Neural progenitor cell (in vitro differentiated cells): ENCODE data around the gene POFUT2. TPM values are rescaled to one million over a fixed set of nuclear protein-coding genes. Genes with fewer than 3 reads are reported as not detected.
"Not testable (repeated sequence)": the region's sequence is repeated elsewhere in the genome, so short reads cannot be mapped to it uniquely, and the experiment has no call there.

Experiments
- DNase-seq: peaks from one replicate; pipeline ENCODE4 v3.0.0-alpha.2; 2016; ENCODE audit warnings: low spot score
- H2AFZ ChIP-seq: fragments of 200-600 bp; sonication (generic); replicated peaks from 2 replicates; pipeline ENCODE4 v1.6.1; 2016; ENCODE audit warnings: antibody characterized with exemption
- H3F3A ChIP-seq: fragments of 200-600 bp; sonication (generic); 2 replicates; pipeline ENCODE4 v1.6.1; 2016; ENCODE audit warnings: antibody characterized with exemption, low read depth
- H3K27ac ChIP-seq: fragments of 200-600 bp; sonication (generic); 2 replicates; pipeline ENCODE4 v1.5.1; 2016; ENCODE audit warnings: mild to moderate bottlenecking
- H3K27me3 ChIP-seq: fragments of 200-600 bp; sonication (generic); 2 replicates; pipeline ENCODE4 v1.6.1; 2016; ENCODE audit warnings: mild to moderate bottlenecking, moderate library complexity
- H3K36me3 ChIP-seq: fragments of 200-600 bp; sonication (generic); 2 replicates; pipeline ENCODE4 v1.5.1; 2016
- H3K4me1 ChIP-seq: fragments of 200-600 bp; sonication (generic); 2 replicates; pipeline ENCODE4 v1.6.1; 2016; ENCODE audit warnings: mixed run types
- H3K4me2 ChIP-seq: fragments of 200-600 bp; sonication (generic); 2 replicates; pipeline ENCODE4 v1.6.1; 2016
- H3K4me3 ChIP-seq: fragments of 200-600 bp; sonication (generic); 2 replicates; pipeline ENCODE4 v1.5.1; 2016
- H3K79me2 ChIP-seq: fragments of 200-600 bp; sonication (generic); 2 replicates; pipeline ENCODE4 v1.6.1; 2016; ENCODE audit warnings: low read depth
- H3K9ac ChIP-seq: fragments of 200-600 bp; sonication (generic); 2 replicates; pipeline ENCODE4 v1.6.1; 2016
- H3K9me3 ChIP-seq: fragments of 200-600 bp; sonication (generic); 2 replicates; pipeline ENCODE4 v1.5.1; 2016; ENCODE audit warnings: low read depth
- H4K20me1 ChIP-seq: fragments of 200-600 bp; sonication (generic); 2 replicates; pipeline ENCODE4 v1.6.1; 2016; ENCODE audit warnings: low read depth
- H3K27ac Mint-ChIP-seq: 3 replicates; pipeline ENCODE4 v1.8.0; 2021; ENCODE audit warnings: mixed read lengths
- H3K27me3 Mint-ChIP-seq: 2 replicates; pipeline ENCODE4 v1.8.0; 2022; ENCODE audit warnings: low read depth, mild to moderate bottlenecking, inconsistent platforms, moderate library complexity, mixed read lengths; ENCODE audit not compliant: insufficient read depth
- H3K36me3 Mint-ChIP-seq: 3 replicates; pipeline ENCODE4 v1.8.0; 2021; ENCODE audit warnings: mixed read lengths
- H3K4me1 Mint-ChIP-seq: 3 replicates; pipeline ENCODE4 v1.8.0; 2021; ENCODE audit warnings: mixed read lengths
- H3K4me3 Mint-ChIP-seq: 3 replicates; pipeline ENCODE4 v1.8.0; 2021; ENCODE audit warnings: mild to moderate bottlenecking, moderate library complexity, mixed read lengths
- H3K9me3 Mint-ChIP-seq: 3 replicates; pipeline ENCODE4 v1.8.0; 2020; ENCODE audit warnings: mixed read lengths
- CTCF ChIP-seq: fragments of 200-600 bp; sonication (generic); IDR thresholded peaks from 2 replicates; pipeline ENCODE4 v1.5.1; 2017; ENCODE audit warnings: antibody characterized with exemption, mild to moderate bottlenecking
- EZH2 ChIP-seq: fragments of 200-600 bp; sonication (generic); IDR thresholded peaks from 2 replicates; pipeline ENCODE4 v1.6.1; 2017; ENCODE audit warnings: antibody characterized with exemption, mild to moderate bottlenecking, moderate library complexity
- EZH2phosphoT487 ChIP-seq: fragments of 200-600 bp; sonication (generic); IDR thresholded peaks from 2 replicates; pipeline ENCODE4 v1.6.1; 2017; ENCODE audit warnings: antibody characterized with exemption
- total RNA-seq: library from RNA; depleted of rRNA; stranded (reverse); fragments of >200 nt; gene quantifications from 2 replicates; pipeline ENCODE4 v1.2.3, GENCODE V29; 2015; ENCODE audit warnings: low replicate concordance

The POFUT2 gene
- total RNA-seq, 1 donor from 2014 or later, result 28.5 TPM

- no peak overlapping the region for H3K27ac ChIP-seq
- no peaks in the 10 kb centered on the region for H3K79me2 ChIP-seq
- H3K36me3 Mint-ChIP-seq, result no peaks in the 10 kb centered on the region
- H3K36me3 ChIP-seq, result no peaks in the 10 kb centered on the region
- DNase-seq, result no peak
- no peaks in the 10 kb centered on the region for H3K27me3 ChIP-seq
- no peak overlapping the region for H3K4me2 ChIP-seq
- no peak overlapping the region for H2AFZ ChIP-seq
- H3K9me3 Mint-ChIP-seq, result peaks cover 10% of the 10 kb centered on the region
- H3K4me1 ChIP-seq, result peaks cover 4% of the 10 kb centered on the region
- TF ChIP-seq EZH2phosphoT487, result no peak
- TF ChIP-seq EZH2, result no peak
- no peak for TF ChIP-seq CTCF
- no peak overlapping the region for H3K9ac ChIP-seq
- H4K20me1 ChIP-seq, result no peaks in the 10 kb centered on the region
- no peak overlapping the region for H3K4me3 Mint-ChIP-seq
- no peak overlapping the region for H3K4me3 ChIP-seq
- no peaks in the 10 kb centered on the region for H3F3A ChIP-seq
- peaks cover 12% of the 10 kb centered on the region for H3K4me1 Mint-ChIP-seq
- H3K27me3 Mint-ChIP-seq, result no peaks in the 10 kb centered on the region
- H3K27ac Mint-ChIP-seq, result no peak overlapping the region
- no peaks in the 10 kb centered on the region for H3K9me3 ChIP-seq
Measured at GRCh38 chr21:45318146-45318555, 30.5 kb upstream of the POFUT2 start.

- Histone ChIP-seq H3K4me3 (no peak overlapping the region), H3K9ac (no peak overlapping the region), H3K9me3 (no peaks in the 10 kb centered on the region), H3K36me3 (no peaks in the 10 kb centered on the region), H3F3A (no peaks in the 10 kb centered on the region), H3K4me2 (no peak overlapping the region), H2AFZ (no peak overlapping the region), H3K79me2 (no peaks in the 10 kb centered on the region), H3K4me1 (no peaks in the 10 kb centered on the region), H4K20me1 (no peaks in the 10 kb centered on the region), H3K27me3 (no peaks in the 10 kb centered on the region), H3K27ac (no peak overlapping the region)
- TF ChIP-seq EZH2phosphoT487, result no peak
- H3K4me1 Mint-ChIP-seq, result peaks cover 12% of the 10 kb centered on the region
- DNase-seq, result no peak
- H3K27me3 Mint-ChIP-seq, result no peaks in the 10 kb centered on the region
- no peak overlapping the region for H3K27ac Mint-ChIP-seq
- no peak overlapping the region for H3K4me3 Mint-ChIP-seq
- no peaks in the 10 kb centered on the region for H3K36me3 Mint-ChIP-seq
- H3K9me3 Mint-ChIP-seq, result peaks cover 13% of the 10 kb centered on the region
Measured at GRCh38 chr21:45317398-45318145, 29.9 kb upstream of the POFUT2 start.

- DNase-seq, result no peak
- Histone ChIP-seq H3K4me1 (no peaks in the 10 kb centered on the region), H3K27me3 (no peaks in the 10 kb centered on the region), H3K36me3 (no peaks in the 10 kb centered on the region), H4K20me1 (no peaks in the 10 kb centered on the region), H3K9me3 (no peaks in the 10 kb centered on the region), H3K9ac (no peak overlapping the region), H3F3A (no peaks in the 10 kb centered on the region), H2AFZ (no peak overlapping the region), H3K4me3 (no peak overlapping the region), H3K27ac (no peak overlapping the region), H3K79me2 (no peaks in the 10 kb centered on the region), H3K4me2 (no peak overlapping the region)
- TF ChIP-seq CTCF (no peak), EZH2 (no peak), EZH2phosphoT487 (no peak)
- H3K36me3 Mint-ChIP-seq, result no peaks in the 10 kb centered on the region
- peaks cover 17% of the 10 kb centered on the region for H3K9me3 Mint-ChIP-seq
- H3K4me1 Mint-ChIP-seq, result peaks cover 9% of the 10 kb centered on the region
- H3K4me3 Mint-ChIP-seq, result no peak overlapping the region
- H3K27me3 Mint-ChIP-seq, result no peaks in the 10 kb centered on the region
- H3K27ac Mint-ChIP-seq, result no peak overlapping the region
Measured at GRCh38 chr21:45316871-45317397, 29.2 kb upstream of the POFUT2 start.

GRCh38 chr21:45315676-45316470 lies 28.2 kb upstream of the POFUT2 start:
- H3K9ac ChIP-seq, H3K4me3 ChIP-seq, H3K4me1 Mint-ChIP-seq, H3F3A ChIP-seq, H3K4me3 Mint-ChIP-seq, DNase-seq, H3K27ac ChIP-seq, H3K4me1 ChIP-seq, H3K4me2 ChIP-seq, H4K20me1 ChIP-seq, H3K27me3 ChIP-seq, H2AFZ ChIP-seq, H3K36me3 Mint-ChIP-seq, H3K36me3 ChIP-seq, H3K27me3 Mint-ChIP-seq, H3K27ac Mint-ChIP-seq, H3K79me2 ChIP-seq, H3K9me3 ChIP-seq: not testable (repeated sequence)
- peaks cover 17% of the 10 kb centered on the region for H3K9me3 Mint-ChIP-seq
